GDM1 (cell line): ENCODE results near the gene SMC5.
"Not testable (repeated sequence)": the region's sequence is repeated elsewhere in the genome, so short reads cannot be mapped to it uniquely, and the experiment has no call there.

Experiments used
- DNase-seq: peaks from one replicate; lab custom pipeline; 2025; lab: John Stamatoyannopoulos, UW

The SMC5 gene

GRCh38 chr9:70263421-70263820 lies 4.6 kb downstream of the SMC5 start:
- no peak for DNase-seq

DNA sequence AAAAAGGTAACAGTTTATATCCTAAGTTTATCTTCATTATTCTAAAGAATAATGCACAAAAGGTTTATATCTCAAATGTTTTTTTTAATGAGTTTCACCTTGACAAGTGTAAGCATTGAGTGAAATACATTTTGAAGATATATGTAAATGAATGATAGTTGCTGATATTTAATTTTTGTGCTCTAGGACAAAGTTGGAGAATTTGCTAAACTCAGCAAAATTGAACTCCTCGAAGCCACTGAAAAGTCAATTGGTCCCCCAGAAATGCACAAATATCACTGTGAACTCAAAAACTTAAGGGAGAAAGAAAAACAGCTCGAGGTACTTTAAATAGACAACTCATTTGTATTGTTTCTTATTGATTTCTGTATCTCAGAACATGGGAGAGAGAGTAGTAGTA lies 19.5 kb downstream of the SMC5 start:
- no peak for DNase-seq

GRCh38 chr9:70283848-70284247 lies 25.1 kb downstream of the SMC5 start:
- no peak for DNase-seq

DNA sequence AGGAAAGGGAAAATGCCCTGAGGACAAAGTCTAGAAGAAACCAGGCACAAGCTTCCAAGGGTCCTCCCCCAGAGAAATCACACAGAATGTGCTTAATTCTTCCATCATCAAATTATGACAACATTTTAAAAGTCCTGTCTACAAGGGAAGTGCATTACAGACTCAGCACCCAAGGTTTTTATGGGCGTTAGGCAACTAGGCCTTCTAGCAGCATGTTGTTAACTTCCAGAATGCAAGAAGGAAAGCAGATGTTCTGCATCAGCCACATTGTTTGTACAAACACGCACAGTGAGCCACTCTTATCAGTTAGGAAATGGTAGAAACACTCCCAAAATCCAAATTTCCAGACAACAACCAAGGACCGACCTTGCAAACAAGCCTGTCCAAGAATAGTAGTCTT lies 26.5 kb downstream of the SMC5 start:
- no peak for DNase-seq

- no peak for DNase-seq
Measured at GRCh38 chr9:70285981-70286598, 27.3 kb downstream of the SMC5 start.

GRCh38 chr9:70290626-70291025 lies 31.8 kb downstream of the SMC5 start:
- DNase-seq = no peak

DNA sequence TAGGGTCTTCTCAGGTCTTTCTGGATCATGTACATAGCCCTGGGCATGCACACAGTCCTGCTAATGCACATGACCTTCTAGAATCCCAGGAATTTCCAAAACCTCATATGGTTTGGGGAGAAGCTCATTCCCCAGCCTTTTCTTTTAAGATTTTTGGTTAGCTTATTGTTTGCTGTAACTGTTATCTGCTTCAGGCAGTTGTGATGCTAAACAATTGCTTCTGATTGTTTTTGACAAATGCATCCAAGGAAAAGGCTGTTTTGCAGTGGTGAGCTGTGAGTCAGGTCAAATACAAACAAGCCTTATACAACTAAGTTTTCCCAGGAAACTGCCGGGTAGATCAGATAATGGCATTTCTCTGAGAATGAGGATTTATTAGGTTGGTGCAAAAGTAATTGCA lies 32.7 kb downstream of the SMC5 start:
- no peak for DNase-seq

DNA sequence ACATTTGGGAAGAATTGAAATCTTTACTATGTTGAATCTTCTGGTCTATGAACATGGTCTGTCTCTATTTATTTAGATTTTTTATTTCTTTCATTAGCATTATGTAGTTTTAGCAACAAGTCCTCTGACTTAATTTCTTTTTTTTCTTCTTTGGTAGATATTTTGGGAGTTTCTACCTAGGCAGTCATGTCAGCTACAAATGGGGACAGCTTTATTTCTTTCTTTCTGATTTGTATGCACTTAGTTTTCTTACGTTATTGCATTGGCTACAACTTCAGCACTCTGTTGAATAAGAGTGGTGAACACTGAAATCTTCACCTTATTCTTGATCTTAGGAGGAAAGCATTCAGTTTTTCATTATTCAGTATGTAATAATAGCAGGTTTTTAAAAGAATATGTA lies 33.5 kb downstream of the SMC5 start:
- DNase-seq = no peak

GRCh38 chr9:70293214-70293613 lies 34.4 kb downstream of the SMC5 start:
- DNase-seq = no peak

- DNase-seq = no peak
Measured at GRCh38 chr9:70297141-70297540, 38.4 kb downstream of the SMC5 start.

DNA sequence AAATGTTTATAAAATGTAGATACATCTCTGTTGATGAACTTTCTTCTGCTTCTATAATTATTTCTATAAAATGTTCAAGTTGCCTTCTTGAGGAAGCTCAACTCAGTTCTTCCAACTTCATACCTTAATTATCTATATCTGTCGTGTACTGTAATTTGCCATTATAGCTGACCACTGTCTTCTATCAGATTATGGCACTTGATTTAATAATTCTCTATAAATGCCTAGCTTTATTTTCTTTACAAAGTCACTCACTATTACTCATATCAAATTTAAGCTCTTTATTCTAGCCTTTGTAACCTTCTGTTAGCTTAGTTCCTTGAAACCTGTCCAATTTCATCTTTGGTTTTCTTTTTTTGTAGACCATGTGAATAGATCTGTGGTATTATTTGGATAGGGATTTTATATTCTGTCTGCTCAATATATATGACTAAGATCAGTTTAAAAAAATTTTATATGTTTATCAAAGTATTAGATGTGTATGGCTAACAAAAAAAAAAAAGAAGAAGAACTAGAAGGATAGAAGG lies 39.5 kb downstream of the SMC5 start:
- no peak for DNase-seq

GRCh38 chr9:70303268-70303667 lies 44.5 kb downstream of the SMC5 start:
- DNase-seq = no peak

DNA sequence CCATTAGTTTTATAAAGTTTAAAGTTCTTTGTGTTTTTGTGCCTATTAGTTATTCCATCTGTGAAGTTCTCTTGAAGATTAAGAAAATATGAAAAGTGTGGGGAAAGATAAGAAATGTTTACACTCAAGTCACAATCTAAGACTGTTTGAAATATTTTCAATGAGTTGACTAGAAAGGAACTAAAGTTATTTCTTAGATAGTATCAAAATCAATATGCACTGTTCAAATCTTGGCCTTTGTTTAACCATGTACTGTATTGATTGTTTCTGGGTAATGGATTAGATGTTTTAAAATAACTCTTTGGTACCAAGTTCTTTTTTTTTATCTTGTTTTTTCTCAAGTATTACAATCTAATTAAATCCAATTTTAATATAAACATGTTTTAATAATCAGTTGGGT lies 46.0 kb downstream of the SMC5 start:
- DNase-seq = no peak

DNA sequence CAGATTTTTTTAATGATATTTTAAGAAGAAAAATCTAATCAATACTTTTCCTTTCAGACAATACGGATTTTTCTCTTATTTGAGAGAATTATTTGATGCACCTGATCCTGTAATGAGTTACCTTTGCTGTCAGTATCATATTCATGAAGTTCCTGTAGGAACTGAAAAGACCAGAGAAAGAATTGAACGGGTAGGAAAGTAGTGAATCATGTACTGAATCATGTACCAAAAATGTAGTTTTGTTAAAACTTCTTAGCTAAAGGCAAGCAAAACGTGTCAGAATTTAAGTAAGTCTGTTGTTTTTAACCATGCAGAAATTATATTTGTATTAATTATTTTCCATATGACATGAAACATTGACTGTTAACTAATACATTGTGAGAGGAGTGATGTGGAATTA lies 56.6 kb downstream of the SMC5 start:
- no peak for DNase-seq

GRCh38 chr9:70318002-70318401 lies 59.2 kb downstream of the SMC5 start:
- no peak for DNase-seq

DNA sequence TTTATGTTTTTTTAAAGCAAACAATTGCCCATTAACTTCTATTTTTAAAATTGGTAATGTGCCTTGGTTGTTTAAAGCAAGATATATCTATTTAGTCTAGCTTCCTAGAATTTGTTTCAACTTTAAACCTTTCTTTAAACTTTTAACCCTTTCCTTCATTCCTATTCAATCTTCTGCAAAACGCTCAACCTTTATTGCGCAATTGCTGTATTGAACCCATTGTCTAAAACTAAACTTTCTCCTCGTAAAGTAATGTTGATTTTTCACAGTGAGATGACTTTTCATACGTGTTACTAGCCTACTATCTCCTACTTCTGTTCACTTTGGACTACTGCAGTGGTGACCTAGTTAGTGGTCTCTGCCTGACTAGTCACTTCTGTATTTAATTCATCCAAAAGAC lies 63.3 kb downstream of the SMC5 start:
- DNase-seq = no peak

- DNase-seq = no peak
Measured at GRCh38 chr9:70324963-70325362, 66.2 kb downstream of the SMC5 start.

DNA sequence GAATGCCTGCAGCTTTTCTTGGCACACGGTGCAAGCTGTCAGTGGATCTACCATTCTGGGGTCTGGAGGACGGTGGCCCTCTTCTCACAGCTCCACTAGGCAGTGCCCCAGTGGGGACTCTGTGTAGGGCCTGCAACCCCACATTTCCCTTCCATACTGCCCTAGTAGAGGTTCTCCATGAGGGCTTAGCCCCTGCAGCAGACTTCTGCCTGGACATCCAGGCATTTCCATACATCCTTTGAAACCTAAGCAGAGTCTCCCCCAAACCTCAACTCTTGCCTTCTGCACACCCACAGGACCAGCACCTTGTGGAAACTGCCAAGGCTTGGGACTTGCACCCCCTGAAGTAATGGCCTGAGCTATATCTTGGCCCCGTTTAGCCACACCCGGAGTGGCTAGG lies 69.8 kb downstream of the SMC5 start:
- not testable (repeated sequence) for DNase-seq

GRCh38 chr9:70340572-70340971 lies 81.8 kb downstream of the SMC5 start:
- no peak for DNase-seq

GRCh38 chr9:70347046-70347445 lies 88.3 kb downstream of the SMC5 start:
- DNase-seq = no peak

DNA sequence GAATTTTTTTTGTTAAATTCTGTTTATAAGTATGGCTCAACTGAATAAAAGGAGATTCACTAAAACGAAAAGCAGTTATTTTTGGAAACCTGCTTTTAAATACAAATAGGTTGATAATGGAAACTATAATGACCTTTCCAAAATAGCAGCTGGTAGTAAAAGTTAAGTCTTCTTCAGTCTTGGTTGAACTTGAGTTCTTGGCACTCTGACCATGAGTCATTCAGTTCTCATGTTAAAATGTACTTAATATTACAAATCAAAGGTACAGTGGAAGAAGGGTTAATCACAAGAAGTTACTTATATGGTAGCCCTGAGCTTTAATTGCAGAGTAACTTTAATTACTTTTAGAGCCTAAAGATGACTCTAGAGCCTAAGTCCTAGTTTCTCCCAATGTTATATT lies 93.6 kb downstream of the SMC5 start:
- DNase-seq = no peak

DNA sequence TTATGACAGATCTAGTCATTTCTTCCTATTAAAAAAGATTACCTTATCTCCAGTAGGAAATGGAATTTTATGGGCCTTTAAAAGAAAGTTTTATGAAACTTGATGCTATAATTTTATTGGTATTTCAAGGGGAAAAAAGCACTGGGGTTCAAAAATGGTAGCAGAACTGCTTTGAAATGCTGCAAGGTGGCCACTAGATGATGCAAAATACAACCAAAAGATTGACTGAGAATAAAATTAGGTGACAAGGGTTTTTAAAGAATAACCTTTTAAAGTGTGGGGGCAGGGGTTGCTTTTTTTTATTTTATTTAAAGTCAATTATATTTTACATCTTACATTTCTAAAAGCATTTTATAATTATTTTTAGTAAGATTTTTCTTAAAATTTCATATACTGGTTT lies 94.0 kb downstream of the SMC5 start:
- no peak for DNase-seq

- DNase-seq = no peak
Measured at GRCh38 chr9:70355801-70356200, 97.0 kb downstream of the SMC5 start.

DNA sequence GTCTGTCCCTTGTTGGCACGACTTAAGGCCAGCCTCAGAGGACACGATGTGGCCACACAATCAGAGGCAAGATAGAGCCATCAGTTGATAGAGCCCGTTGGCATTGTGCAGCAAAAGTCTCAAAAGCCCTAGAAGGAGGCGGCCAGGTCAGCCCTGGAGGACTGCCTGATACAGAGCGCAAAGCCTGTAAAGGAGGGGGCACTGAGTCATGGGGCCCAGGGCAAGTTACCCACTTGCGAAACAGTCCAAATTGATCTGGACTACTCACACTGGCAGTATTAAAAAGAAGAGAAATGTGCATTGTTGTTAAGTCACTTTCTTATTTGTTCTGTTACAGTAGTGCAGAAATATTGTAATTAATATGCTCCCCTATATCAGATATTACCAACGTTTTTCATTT lies 104.2 kb downstream of the SMC5 start:
- no peak for DNase-seq

- no peak for DNase-seq
Measured at GRCh38 chr9:70363760-70364159, 105.0 kb downstream of the SMC5 start.
